ENCODE data around the gene GOLM1. TPM values are rescaled to one million over a fixed set of nuclear protein-coding genes. Genes with fewer than 3 reads are reported as not detected.

The GOLM1 gene
- total RNA-seq, 4 donors from 2014 or later: 2.0 to 13.6 (median 4.3) TPM

- H3K9me3 ChIP-seq: no peaks in the 10 kb centered on the region
- intact Hi-C loops (cut with DNase I): no loop called here
- 63 to 73% methylated on average over 4 of the region's 4 CpGs for WGBS, 2 donors
- no peaks in the 10 kb centered on the region for H3K27me3 ChIP-seq
- no peaks in the 10 kb centered on the region for H3K36me3 ChIP-seq
- H3K27ac ChIP-seq: no peak overlapping the region
- TF ChIP-seq POLR2A (IDR thresholded peaks at IDR 0.05) (no peak), CTCF (IDR thresholded peaks at IDR 0.05) (no peak)
- no peaks in the 10 kb centered on the region for H3K4me1 ChIP-seq
- DNase-seq: no peak
- H3K4me3 ChIP-seq: no peak overlapping the region
Observed at GRCh38 chr9:86134361-86134760, 35.0 kb upstream of the GOLM1 start.

GRCh38 chr9:86128235-86128822 is 29.0 kb upstream of the GOLM1 start:
- intact Hi-C loops (cut with DNase I): no loop called here
- DNase-seq: no peak
- Histone ChIP-seq H3K27ac (no peak overlapping the region), H3K9me3 (no peaks in the 10 kb centered on the region), H3K36me3 (no peaks in the 10 kb centered on the region), H3K4me3 (no peak overlapping the region), H3K4me1 (peaks cover 0 to 12% (median 0%) of the 10 kb centered on the region in 3 donors), H3K27me3 (no peaks in the 10 kb centered on the region)
- TF ChIP-seq POLR2A (IDR thresholded peaks at IDR 0.05) (no peak), CTCF (IDR thresholded peaks at IDR 0.05) (no peak)
- WGBS, 2 donors: 79 to 87% methylated on average over 4 of the region's 4 CpGs

- Histone ChIP-seq H3K4me1 (peaks cover 0 to 12% (median 0%) of the 10 kb centered on the region in 3 donors), H3K27ac (no peak overlapping the region)
- intact Hi-C loops (cut with DNase I): no loop called here
Observed at GRCh38 chr9:86126998-86127972, 27.9 kb upstream of the GOLM1 start.

GRCh38 chr9:86122311-86122710 is 23.0 kb upstream of the GOLM1 start:
- WGBS, 2 donors: 86 to 97% methylated on average over 2 of the region's 2 CpGs
- Histone ChIP-seq H3K9me3 (no peaks in the 10 kb centered on the region), H3K4me3 (no peak overlapping the region), H3K27ac (no peak overlapping the region), H3K27me3 (no peaks in the 10 kb centered on the region), H3K4me1 (peaks cover 0 to 7% (median 0%) of the 10 kb centered on the region in 3 donors), H3K36me3 (no peaks in the 10 kb centered on the region)
- TF ChIP-seq CTCF (IDR thresholded peaks at IDR 0.05) (no peak), POLR2A (IDR thresholded peaks at IDR 0.05) (no peak)
- DNase-seq: no peak
- intact Hi-C loops (cut with DNase I): no loop called here

More at GRCh38 chr9:86126998-86127972, 27.9 kb upstream of the GOLM1 start:
- Histone ChIP-seq H3K36me3 (no peaks in the 10 kb centered on the region), H3K4me3 (no peak overlapping the region), H3K9me3 (no peaks in the 10 kb centered on the region), H3K27me3 (no peaks in the 10 kb centered on the region)
- TF ChIP-seq CTCF (IDR thresholded peaks at IDR 0.05) (no peak), POLR2A (IDR thresholded peaks at IDR 0.05) (no peak)
- DNase-seq: no peak
- 32 to 40% methylated on average over 7 to 9 of the region's 11 CpGs for WGBS, 2 donors

- H3K4me1 ChIP-seq: no peaks in the 10 kb centered on the region
- 88% methylated on average over 5 of the region's 5 CpGs for WGBS, 2 donors
- DNase-seq: no peak
- no peak overlapping the region for H3K4me3 ChIP-seq
- H3K27me3 ChIP-seq: no peaks in the 10 kb centered on the region
- TF ChIP-seq CTCF (IDR thresholded peaks at IDR 0.05) (no peak), POLR2A (IDR thresholded peaks at IDR 0.05) (no peak)
- intact Hi-C loops (cut with DNase I): no loop called here
- no peaks in the 10 kb centered on the region for H3K36me3 ChIP-seq
- no peak overlapping the region for H3K27ac ChIP-seq
- no peaks in the 10 kb centered on the region for H3K9me3 ChIP-seq
Observed at GRCh38 chr9:86119457-86119856, 20.1 kb upstream of the GOLM1 start.

Measured in esophagus squamous epithelium (tissue), 5 donors.